Dendritic cell treated with granulocyte-macrophage colony-stimulating factor and Interleukin-4, amounts not matched to agents 40 ng/mL and 50 ng/mL, for 4 days (primary cell): ENCODE results near the gene CD40.

Source experiments
- H3K27ac Mint-ChIP-seq: one replicate; pipeline ENCODE4 v1.8.0; 2022; ENCODE audit warnings: mild to moderate bottlenecking, mixed read lengths
- H3K27me3 Mint-ChIP-seq: one replicate; pipeline ENCODE4 v1.8.0; 2022; ENCODE audit warnings: mild to moderate bottlenecking, mixed read lengths
- H3K36me3 Mint-ChIP-seq: one replicate; pipeline ENCODE4 v1.8.0; 2022; ENCODE audit warnings: low read depth, mixed read lengths
- H3K4me1 Mint-ChIP-seq: one replicate; pipeline ENCODE4 v1.8.0; 2022; ENCODE audit warnings: low read depth, mixed read lengths
- H3K4me3 Mint-ChIP-seq: one replicate; pipeline ENCODE4 v1.8.0; 2022; ENCODE audit warnings: mild to moderate bottlenecking, moderate library complexity, mixed read lengths
- H3K9me3 Mint-ChIP-seq: one replicate; pipeline ENCODE4 v1.8.0; 2022; ENCODE audit warnings: mixed read lengths
- intact Hi-C: fragments of 100-400 bp; cut with micrococcal nuclease; formaldehyde crosslinking; loops from one replicate; pipeline ENCODE4 v1.15.0; 2022

Gene CD40

DNA sequence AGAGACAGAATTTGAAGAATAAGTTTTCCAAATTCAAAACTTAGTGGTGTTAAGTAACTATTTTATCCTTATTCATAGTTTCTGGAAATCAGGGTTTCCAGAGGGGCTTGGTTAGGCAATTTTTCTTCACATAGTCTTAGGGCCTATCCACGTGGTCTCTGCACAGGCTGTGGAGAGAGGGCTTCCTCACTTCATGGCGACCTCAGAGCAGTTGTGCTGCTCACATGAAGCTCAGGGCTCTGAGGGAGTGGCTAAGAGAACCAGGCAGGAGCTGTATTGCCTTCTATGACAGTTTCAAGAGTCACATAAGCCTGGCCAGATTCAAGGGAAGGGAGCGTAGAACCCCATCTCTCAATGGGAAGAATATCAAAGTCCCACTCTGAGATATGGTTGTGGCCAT is 13.9 kb upstream of the CD40 start:
- intact Hi-C loops = no loop called here
- H3K9me3 Mint-ChIP-seq = peaks cover 8% of the 10 kb centered on the region
- H3K4me1 Mint-ChIP-seq = peaks cover 41% of the 10 kb centered on the region
- no peak overlapping the region for H3K4me3 Mint-ChIP-seq
- H3K27ac Mint-ChIP-seq = no peak overlapping the region
- H3K36me3 Mint-ChIP-seq = no peaks in the 10 kb centered on the region
- peaks cover 52% of the 10 kb centered on the region for H3K27me3 Mint-ChIP-seq

- H3K27me3 Mint-ChIP-seq = peaks cover 26% of the 10 kb centered on the region
- H3K4me1 Mint-ChIP-seq = peaks cover 50% of the 10 kb centered on the region
- H3K27ac Mint-ChIP-seq = peak overlapping the region; percentile 5
- peaks cover 8% of the 10 kb centered on the region for H3K9me3 Mint-ChIP-seq
- no peaks in the 10 kb centered on the region for H3K36me3 Mint-ChIP-seq
- no peak overlapping the region for H3K4me3 Mint-ChIP-seq
- intact Hi-C loops = no loop called here
These were observed 11.1 kb upstream of the CD40 start for GRCh38 chr20:46107061-46107460.

GRCh38 chr20:46108435-46108841 is 9.7 kb upstream of the CD40 start:
- intact Hi-C loops = no loop called here
- no peaks in the 10 kb centered on the region for H3K9me3 Mint-ChIP-seq
- H3K4me1 Mint-ChIP-seq = peaks cover 64% of the 10 kb centered on the region
- H3K27me3 Mint-ChIP-seq = peaks cover 15% of the 10 kb centered on the region
- H3K27ac Mint-ChIP-seq = peak overlapping the region; percentile 74
- no peaks in the 10 kb centered on the region for H3K36me3 Mint-ChIP-seq
- peak overlapping the region; percentile 8 for H3K4me3 Mint-ChIP-seq

DNA sequence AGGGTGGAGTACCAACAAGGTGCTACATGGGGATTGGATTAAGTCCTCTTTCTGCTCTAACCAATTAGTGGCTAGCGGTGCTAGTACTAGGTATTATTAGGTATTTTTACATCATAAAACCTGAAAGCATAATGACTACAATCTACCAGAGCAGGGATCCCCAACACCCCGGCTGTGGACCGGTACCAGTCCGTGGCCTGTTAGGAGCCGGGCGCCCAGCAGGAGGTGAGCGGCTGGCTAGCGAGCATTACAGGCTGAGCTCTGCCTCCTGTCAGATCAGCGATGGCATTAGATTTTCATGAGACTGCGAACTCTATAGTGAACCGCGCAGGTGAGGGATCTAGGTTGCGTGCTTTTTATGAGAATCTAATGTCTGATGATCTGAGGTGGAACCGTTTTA is 9.1 kb upstream of the CD40 start:
- H3K27me3 Mint-ChIP-seq = peaks cover 16% of the 10 kb centered on the region
- no peak overlapping the region for H3K4me3 Mint-ChIP-seq
- intact Hi-C loops = no loop called here
- H3K4me1 Mint-ChIP-seq = peaks cover 70% of the 10 kb centered on the region
- no peaks in the 10 kb centered on the region for H3K9me3 Mint-ChIP-seq
- H3K36me3 Mint-ChIP-seq = no peaks in the 10 kb centered on the region
- peak overlapping the region; percentile 74 for H3K27ac Mint-ChIP-seq

DNA sequence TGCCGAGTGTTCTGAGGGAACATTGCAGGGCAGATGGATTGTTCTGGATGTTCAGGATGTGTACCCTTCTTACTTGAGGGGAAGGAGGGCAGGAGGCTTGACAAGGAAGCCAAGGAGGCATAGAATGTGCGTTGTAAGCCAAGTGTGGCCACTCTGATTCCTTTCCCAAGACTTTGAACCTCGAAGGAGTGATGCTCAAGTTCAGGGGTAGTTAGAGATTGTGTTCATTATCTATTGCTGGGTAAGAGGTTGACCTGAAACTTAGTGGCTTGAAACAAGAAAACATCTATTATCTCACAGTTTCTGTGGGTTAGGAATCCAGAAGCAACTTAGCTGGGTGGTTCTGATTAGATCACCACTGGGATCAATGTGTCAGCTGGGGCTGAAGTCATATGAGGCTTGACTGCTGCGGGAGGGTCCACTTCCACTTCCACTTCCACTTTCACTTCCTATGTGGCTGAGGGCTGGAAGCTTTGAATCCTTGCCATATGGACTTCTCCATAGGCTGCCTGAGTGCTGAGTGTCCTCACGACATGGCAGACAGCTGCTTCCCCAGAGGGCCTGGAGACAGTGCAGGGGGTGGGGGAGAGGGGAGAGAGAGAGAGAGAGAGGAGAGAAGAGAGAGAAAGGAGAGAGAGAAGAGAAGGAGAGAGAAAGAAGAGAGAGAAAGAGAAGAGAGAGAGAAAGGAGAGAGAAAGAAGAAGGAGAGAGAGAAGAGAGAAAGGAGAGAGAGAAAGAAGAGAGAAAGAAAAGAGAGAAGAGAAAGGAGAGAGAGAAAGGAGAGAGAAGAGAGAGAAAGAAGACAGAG is 6.9 kb upstream of the CD40 start:
- H3K27me3 Mint-ChIP-seq = peaks cover 7% of the 10 kb centered on the region
- H3K9me3 Mint-ChIP-seq = no peaks in the 10 kb centered on the region
- intact Hi-C loops = loop anchor here (10.0 kb wide), 1 partner anchor 86 kb away; the partner anchor contains the start of gene SLC12A5
- H3K4me3 Mint-ChIP-seq = peak overlapping the region; percentile 32
- peak overlapping the region; percentile 88 for H3K27ac Mint-ChIP-seq
- peaks cover 89% of the 10 kb centered on the region for H3K4me1 Mint-ChIP-seq
- H3K36me3 Mint-ChIP-seq = no peaks in the 10 kb centered on the region

DNA sequence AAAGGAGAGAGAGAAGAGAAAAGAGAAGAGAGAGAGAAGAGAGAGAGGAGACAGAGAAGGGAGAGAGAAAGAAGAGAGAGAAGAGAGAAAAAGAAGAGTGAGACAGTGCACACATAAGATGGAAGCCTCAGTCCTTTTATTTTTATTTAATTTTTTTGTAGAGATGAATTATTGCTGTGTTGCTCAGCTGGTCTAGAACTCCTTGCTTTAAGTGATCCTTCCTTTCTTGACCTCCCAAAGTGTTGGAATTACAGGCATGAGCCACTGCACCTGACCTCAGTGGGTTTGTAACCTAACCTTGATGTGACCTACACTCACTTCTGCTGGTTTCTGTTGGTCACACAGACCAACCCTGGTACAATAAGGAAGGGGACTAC is 6.3 kb upstream of the CD40 start:
- Mint-ChIP-seq H3K4me1 (peaks cover 87% of the 10 kb centered on the region), H3K4me3 (no peak overlapping the region), H3K36me3 (no peaks in the 10 kb centered on the region), H3K27me3 (peaks cover 7% of the 10 kb centered on the region), H3K9me3 (no peaks in the 10 kb centered on the region), H3K27ac (peak overlapping the region; percentile 88)
- intact Hi-C loops = loop anchor here (10.0 kb wide), 1 partner anchor 87 kb away; the partner anchor contains the start of gene SLC12A5

DNA sequence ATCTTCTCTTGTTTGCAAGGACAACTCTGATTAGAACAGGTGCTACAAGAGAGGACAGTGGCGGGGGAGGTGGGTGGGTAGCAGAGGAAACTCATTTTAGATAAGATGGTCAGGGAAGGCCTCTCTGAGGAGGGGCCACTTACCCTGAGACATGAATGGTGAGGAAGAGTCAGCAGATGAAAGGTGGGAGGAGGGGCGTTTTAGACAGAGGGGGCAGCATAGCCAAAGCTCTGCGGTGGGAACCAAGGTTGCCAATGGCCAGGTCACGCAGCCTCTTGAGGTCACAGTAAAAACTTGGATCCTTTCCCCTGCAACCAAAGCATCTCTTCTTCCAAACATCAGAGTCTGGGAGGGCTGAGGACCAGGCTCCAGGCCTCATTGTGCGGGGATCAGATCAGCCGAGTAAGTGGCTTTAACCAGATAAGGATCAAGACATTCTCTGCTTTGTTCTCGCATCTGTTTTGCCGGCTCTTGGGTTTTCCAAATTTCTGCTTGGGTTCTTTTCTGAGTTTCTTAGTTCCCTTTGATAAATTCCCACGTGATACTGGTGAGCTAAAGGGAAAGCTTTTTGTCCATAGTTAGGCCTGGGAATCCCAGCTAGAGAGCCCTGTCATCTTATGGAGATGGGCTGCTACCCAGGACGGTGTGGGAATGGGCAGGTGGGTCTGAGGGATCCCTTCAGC is 5.5 kb upstream of the CD40 start:
- H3K27me3 Mint-ChIP-seq = peaks cover 7% of the 10 kb centered on the region
- no peaks in the 10 kb centered on the region for H3K9me3 Mint-ChIP-seq
- H3K27ac Mint-ChIP-seq = peak overlapping the region; percentile 88
- no peak overlapping the region for H3K4me3 Mint-ChIP-seq
- H3K36me3 Mint-ChIP-seq = no peaks in the 10 kb centered on the region
- intact Hi-C loops = loop anchor here (10.0 kb wide), 1 partner anchor 88 kb away; the partner anchor contains the start of gene SLC12A5
- peaks cover 83% of the 10 kb centered on the region for H3K4me1 Mint-ChIP-seq

- H3K36me3 Mint-ChIP-seq = peaks cover 3% of the 10 kb centered on the region
- H3K9me3 Mint-ChIP-seq = no peaks in the 10 kb centered on the region
- peaks cover 84% of the 10 kb centered on the region for H3K4me1 Mint-ChIP-seq
- no peak overlapping the region for H3K27ac Mint-ChIP-seq
- H3K27me3 Mint-ChIP-seq = peaks cover 7% of the 10 kb centered on the region
- intact Hi-C loops = loop anchor here (10.0 kb wide), 1 partner anchor 88 kb away; the partner anchor contains the start of gene SLC12A5
- H3K4me3 Mint-ChIP-seq = no peak overlapping the region
These were observed 5.0 kb upstream of the CD40 start for GRCh38 chr20:46113113-46113470.

DNA sequence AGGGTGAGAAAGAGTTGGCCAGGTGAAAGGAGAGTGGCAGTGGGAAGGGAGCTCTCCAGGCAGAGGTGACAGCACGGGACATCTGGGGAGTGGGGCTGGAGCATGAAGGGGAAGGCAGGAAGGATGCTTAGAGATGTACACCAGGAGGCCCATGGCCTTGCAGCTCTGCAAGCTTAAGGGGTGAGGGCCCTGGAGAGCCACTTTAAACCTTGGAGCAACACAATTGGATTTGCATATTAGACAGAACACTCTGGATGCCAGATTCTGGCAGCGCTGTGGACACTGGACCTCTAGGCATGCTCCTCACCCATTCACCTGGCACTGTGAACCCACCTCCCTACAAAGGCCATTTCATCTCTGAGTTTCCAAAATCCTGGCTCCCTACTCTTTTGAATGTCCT is 3.7 kb upstream of the CD40 start:
- Mint-ChIP-seq H3K4me3 (no peak overlapping the region), H3K4me1 (peaks cover 81% of the 10 kb centered on the region), H3K27ac (peak overlapping the region; percentile 30), H3K36me3 (peaks cover 15% of the 10 kb centered on the region), H3K27me3 (peaks cover 7% of the 10 kb centered on the region), H3K9me3 (no peaks in the 10 kb centered on the region)
- intact Hi-C loops = loop anchor here (10.0 kb wide), 1 partner anchor 90 kb away; the partner anchor contains the start of gene SLC12A5

DNA sequence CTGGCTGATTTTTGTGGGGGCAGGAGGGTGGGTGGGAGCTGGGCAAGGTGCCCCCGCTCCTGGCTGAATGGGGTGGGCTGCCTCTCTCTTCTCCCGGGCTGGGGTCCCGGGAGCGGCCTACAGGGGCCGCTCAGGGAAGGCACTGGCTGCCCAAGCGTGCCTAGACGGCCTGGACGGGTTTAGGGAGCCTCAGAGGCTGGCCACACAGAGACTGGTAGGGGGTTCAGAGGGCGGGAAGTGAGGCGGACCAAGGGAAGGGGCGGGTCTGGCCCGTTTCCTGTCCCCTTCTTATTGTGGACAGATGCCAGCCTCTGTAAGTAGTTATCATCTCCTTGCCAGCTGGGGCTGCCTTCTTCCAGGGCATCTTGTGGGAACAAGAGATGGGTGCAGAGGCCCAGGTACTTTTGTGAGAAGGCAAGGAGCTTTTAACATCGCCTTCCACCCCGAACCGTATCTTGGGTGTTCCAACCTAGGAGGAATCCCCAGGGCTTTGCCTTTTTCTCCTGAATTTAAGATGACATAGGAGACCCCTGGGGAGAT is 437 bp downstream of the CD40 start:
- Mint-ChIP-seq H3K27me3 (peaks cover 5% of the 10 kb centered on the region), H3K9me3 (no peaks in the 10 kb centered on the region), H3K27ac (peak overlapping the region; percentile 89), H3K36me3 (peaks cover 43% of the 10 kb centered on the region), H3K4me3 (peak overlapping the region; percentile 98), H3K4me1 (peaks cover 73% of the 10 kb centered on the region)
- intact Hi-C loops = loop anchor here (2.0 to 10.0 kb wide), 2 partner anchors 58 to 94 kb away; partner anchors contain the start of gene SLC12A5

GRCh38 chr20:46119028-46119546 is 973 bp downstream of the CD40 start:
- H3K4me1 Mint-ChIP-seq = peaks cover 72% of the 10 kb centered on the region
- intact Hi-C loops = loop anchor here (2.0 to 10.0 kb wide), 2 partner anchors 58 to 94 kb away; partner anchors contain the start of gene SLC12A5
- peaks cover 48% of the 10 kb centered on the region for H3K36me3 Mint-ChIP-seq
- peak overlapping the region; percentile 98 for H3K4me3 Mint-ChIP-seq
- peaks cover 5% of the 10 kb centered on the region for H3K27me3 Mint-ChIP-seq
- no peaks in the 10 kb centered on the region for H3K9me3 Mint-ChIP-seq
- H3K27ac Mint-ChIP-seq = peak overlapping the region; percentile 89

- Mint-ChIP-seq H3K9me3 (no peaks in the 10 kb centered on the region), H3K4me3 (peak overlapping the region; percentile 98), H3K27me3 (peaks cover 3% of the 10 kb centered on the region), H3K27ac (peak overlapping the region; percentile 89), H3K4me1 (peaks cover 67% of the 10 kb centered on the region), H3K36me3 (peaks cover 53% of the 10 kb centered on the region)
- intact Hi-C loops = loop anchor here (2.0 to 10.0 kb wide), 2 partner anchors 59 to 95 kb away; partner anchors contain the start of gene SLC12A5
These were observed 1.4 kb downstream of the CD40 start for GRCh38 chr20:46119547-46119946.

DNA sequence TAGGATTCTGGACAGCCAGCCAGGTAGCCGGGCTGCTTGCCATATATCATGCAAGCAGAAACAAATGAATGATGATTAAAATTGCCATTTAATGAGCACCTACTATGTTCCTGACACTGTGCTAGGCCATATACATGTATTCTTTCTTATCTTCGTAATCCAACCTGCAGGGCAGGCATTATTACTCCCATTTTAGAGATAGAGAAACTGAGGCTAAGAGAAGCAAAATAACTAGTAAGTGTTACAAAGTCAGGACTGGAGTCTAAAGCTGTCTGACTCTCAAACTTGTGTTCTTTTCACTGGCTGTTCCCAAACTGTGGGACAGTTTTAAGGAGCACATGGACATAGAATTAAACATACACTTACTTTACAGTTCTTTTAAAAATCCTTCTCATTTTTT is 2.0 kb downstream of the CD40 start:
- Mint-ChIP-seq H3K27me3 (peaks cover 3% of the 10 kb centered on the region), H3K9me3 (no peaks in the 10 kb centered on the region), H3K27ac (peak overlapping the region; percentile 89), H3K36me3 (peaks cover 58% of the 10 kb centered on the region), H3K4me1 (peaks cover 62% of the 10 kb centered on the region), H3K4me3 (peak overlapping the region; percentile 98)
- intact Hi-C loops = no loop called here
